Measurements from ENCODE around the gene EPHA7.

Gene EPHA7
- 0 to 0.22 reads per million in 2 donors for total RNA-seq

DNA sequence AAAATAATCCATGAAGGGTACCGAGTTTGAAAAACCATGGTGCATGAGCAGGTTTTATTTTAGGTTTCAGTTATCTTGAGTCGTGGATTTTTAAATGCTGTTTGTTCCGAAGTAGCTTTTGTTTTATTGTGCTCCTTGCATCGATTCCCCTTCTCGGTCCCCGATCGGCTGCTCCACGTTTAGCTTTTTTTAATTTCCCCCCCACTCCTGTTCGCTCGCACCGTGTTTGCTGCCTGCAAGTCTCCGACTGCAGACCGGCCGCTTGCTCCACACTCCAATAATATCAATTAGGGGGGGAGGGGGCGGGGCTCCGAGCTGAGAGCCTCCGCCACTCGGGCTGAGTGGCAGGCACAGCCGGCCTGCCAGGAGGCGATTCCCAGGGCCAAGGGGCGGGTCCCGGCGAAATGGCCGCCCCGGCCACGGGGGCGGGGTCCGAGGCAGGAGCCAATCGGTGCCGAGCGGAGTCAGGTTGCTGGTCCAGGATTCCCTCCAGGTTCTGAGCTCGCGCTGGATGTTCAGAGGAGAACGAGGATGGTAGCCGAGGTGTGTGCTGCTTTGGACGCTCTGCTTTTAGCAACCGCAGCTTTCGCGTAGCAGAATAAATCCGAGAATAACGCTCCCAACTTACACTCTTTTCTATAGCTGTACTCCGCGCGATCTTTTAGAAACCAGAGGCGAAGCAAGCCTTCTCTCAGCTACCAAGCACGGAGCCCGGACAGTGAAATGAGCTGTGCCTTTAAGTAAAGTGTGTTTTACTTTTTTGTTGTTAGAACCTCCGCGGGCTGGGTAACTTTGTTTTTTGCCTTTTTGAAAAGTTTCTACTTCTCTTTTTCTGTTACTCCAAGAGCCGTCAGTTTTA is at the start of gene EPHA7:
Gene EPHA7 (minus strand): TSS at position 256 of the 859 bp plus-strand sequence. CDS start 218 bp downstream, at position 38.
- no peak for DNase-seq

GRCh38 chr6:93468291-93468690 is 48.9 kb upstream of the EPHA7 start:
- DNase-seq: no peak

GRCh38 chr6:93454533-93454932 is 35.2 kb upstream of the EPHA7 start:
- no peak for DNase-seq

DNA sequence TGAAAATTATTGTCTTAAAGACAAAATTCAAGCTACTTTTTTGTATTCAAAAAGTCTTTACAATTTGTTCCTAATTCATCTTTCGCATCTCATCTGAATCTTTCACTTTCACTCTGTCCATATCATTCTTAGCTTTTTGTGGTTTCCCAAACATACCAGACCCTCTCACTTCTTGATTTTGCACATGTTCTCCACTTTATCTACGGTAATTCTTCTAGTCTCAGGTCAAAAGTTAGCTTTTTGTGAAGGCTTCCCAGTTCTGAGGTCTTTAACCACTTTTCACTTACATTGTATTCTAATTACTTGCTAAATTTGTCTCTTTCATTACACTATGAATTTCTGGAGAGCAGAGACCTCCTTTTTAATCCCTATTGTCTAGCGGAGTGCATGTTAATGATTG is 34.6 kb upstream of the EPHA7 start:
- no peak for DNase-seq

- no peak for DNase-seq
These were observed 28.5 kb upstream of the EPHA7 start for GRCh38 chr6:93447874-93448273.

GRCh38 chr6:93437491-93437890 is 18.1 kb upstream of the EPHA7 start:
- DNase-seq: no peak

- no peak for DNase-seq
These were observed 14.2 kb upstream of the EPHA7 start for GRCh38 chr6:93433592-93433991.

GRCh38 chr6:93424303-93425064 is 5.1 kb upstream of the EPHA7 start:
- no peak for DNase-seq

- DNase-seq: no peak
These were observed 4.2 kb upstream of the EPHA7 start for GRCh38 chr6:93423542-93423941.

GRCh38 chr6:93420163-93420795 is 920 bp upstream of the EPHA7 start:
- DNase-seq: no peak

DNA sequence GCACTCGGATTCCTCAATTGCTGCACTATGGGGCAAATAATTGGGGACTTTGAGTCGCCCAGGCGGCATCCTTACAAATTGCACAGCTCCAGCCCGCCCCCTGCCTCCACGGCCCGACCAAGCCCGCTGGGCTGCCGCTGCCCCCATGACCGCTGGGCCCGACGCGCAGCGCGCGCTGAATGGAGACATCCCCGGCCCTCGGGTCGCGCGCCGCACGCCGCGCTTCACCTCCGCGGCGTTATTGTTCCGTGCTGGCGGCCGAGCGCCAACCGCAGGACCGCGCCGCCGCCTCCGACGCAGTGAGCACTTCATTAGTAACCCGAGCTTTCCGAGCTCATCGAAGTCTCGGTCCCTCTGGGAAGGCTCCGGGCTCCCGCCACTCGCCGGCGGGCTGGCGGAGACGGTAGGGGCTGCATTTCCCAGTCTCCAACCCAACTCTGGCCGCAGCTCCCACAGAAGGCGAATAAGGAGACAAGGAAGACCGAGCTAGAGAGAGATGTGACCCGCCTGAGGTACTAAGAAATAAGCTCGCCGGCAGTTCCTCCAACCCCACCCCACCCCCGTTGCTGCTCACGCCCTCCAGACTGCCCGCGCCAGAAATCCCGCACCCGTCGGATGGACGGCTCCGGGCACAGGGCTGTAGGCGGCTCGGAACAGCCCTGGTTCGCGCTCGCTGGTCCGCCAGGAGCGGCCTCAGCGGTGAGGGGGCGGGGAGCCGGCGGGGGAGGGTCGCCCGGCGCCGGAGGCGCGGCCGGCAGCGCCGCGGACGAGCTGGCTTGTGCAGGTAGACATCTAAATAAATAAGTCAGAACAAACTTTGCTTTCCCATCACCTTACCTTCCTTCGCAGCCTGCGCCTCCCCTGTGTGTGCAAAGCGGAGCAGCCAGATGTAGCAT is 703 bp downstream of the EPHA7 start:
- no peak for DNase-seq

DNA sequence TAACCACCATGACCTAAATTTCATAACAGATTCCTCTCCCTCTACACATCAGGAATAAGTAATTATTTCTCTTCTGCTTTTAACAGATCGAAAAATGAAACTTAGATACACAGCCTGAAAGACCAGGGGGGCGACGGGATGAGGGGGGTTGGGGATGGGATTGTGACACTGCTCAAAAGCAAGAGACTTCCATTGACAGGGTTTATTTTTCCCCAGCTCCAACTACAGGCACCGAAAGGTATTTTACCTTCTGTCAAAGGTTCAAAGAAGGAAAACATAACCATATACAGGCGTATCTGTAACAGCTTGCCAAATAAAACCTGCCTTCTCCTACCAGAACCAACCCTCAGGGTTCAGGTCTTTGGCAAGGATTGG is 1.3 kb downstream of the EPHA7 start:
- no peak for DNase-seq

DNA sequence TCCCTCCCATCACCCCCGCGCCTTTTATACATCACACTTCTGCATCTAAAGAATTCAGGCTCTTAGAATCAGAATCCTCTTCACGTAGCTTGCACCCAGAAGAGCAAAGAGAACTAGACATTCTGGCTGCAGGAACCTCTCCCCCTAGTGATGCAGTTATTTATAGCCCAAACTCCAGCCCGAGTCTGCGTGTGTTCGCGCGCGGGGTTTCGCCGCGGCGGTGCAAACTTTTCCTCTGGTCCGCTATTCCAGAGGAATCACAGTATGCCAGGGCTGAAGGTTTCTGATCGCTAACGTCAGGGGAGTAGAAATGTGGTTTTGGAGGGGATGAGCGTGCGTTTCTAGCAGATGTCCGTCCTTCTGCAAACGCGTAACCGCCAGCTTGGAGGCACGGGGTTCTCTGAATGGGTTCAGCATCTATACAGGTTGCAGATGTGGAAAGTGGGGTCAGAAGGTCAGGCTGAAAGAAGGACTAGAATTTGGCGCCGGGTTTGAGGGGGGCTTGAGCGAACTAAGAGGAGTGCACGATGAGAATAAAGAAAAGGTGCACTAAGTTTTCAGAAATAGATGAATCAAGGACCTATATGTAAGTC is 1.8 kb downstream of the EPHA7 start:
- no peak for DNase-seq

DNA sequence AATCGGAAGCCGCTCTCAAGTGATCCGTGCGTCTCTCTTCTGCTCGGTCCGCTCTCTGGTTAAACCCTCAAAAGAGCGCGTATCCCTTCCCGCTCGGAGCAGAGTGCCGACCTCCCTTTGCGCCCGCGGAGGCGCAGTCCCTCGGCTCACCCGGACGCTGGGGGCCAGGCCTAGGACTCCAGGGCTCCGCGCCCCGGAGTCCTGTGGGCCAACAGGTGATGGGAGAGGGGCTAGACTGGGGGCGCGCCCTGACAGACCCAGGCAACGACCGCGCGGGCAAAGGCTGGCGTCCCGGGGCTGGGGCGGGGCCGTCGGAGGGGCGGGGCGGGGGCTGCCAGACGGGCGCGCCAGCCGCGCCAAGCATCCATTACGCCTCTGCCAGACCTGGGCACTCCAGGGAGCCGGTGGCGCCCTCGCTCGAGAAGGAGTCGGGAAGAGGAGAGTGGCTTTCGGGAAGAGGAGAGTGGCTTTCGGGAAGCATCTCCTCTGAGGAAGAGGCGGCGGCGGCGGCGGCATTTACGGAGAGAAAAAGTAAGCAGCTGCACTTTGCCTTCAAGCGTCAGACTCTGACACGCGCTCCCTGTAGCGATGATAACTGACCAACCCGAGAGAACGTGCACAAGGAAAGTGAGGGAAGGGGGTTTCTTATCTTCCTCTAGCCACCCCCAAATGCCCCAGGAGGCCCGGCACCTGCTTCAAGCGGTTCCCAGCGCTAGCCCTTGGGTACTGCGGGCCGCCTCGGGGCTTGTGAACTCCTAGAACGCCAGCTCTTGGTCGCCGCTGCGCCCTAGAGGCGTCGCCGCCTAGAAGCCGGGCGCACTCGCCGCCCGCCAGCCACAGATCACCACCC is 2.6 kb downstream of the EPHA7 start:
- DNase-seq: no peak

- no peak for DNase-seq
These were observed 6.2 kb downstream of the EPHA7 start for GRCh38 chr6:93413190-93413589.

DNA sequence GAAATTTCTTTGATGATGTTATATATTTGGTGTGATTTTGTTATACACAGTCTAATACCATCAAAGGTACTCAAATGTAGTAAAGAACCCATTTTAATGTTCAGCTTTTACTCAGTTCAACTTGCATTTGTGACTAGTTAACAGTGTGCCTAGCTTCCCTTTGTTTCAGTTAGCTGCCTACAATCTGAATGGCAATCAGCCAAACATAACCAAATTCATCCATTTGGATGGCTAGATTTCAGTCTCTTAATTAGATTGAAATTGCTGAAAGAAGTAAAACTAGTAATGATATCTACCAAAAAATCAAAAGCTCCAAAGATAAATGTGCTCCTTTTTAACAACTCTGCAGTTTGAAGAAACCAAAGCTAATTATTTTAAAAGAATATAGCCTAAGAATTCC is 6.9 kb downstream of the EPHA7 start:
- DNase-seq: no peak

DNA sequence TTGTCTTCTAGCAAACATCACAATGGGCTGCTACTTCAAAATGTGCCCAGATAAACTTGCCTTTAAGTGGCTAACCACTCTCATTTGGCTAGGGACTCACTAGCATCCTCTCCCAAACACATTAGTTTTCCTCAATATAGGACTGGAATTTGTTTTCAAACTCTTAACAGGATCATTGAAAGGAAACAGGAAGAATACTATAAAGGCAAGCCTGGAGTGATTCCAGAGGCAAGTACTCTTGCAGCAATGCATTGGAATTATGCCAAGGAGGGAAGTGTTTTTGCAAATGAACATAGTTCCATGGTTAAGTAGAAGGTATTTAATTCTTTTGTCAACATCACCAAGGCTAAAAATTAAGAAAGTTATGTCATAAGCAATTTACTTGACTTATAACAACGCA is 12.2 kb downstream of the EPHA7 start:
- no peak for DNase-seq

- DNase-seq: no peak
These were observed 16.0 kb downstream of the EPHA7 start for GRCh38 chr6:93403390-93403789.

DNA sequence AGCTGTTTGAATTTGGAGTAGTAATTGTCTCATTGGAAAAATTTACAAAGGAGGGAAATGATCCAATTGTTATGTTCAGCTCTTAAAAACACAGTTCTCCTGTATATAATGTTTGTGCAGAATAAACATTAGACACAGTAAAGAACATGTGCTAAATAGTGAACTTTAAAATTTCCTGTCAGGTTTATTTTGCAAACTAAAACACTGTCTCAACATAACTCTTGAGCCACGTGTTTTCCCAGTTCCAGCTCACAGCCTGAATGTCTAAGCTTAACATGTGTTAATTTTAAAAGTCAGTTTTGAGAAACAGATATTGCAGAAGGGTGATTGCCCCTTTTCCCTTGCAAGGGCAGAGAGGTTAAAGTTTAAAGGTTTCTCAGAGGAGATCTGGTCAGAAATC is 20.6 kb downstream of the EPHA7 start:
- DNase-seq: no peak

GRCh38 chr6:93394471-93394870 is 24.9 kb downstream of the EPHA7 start:
- no peak for DNase-seq

DNA sequence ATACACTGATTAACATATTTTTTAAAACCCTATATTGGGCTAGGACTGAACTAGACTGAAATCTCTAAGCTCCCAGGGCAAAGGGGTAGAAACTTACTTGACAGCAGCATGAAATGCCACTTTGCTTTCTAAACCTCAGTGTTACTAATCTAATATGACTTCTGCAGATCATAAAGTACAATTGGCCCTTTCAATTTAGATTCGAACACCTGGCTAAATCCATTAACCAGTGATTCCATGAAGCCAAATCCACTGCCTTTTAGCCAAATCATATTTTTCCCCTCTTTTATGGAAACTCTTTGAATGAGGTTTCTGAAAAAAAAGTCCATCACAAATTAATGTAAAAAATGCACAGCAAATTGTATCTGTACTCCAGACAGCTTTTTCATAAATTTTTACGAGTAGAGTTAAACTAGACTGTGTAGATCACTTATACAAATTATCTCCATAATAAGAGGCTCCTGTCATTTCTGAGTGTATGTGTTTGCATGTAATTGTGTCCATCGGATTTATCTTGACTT is 25.7 kb downstream of the EPHA7 start:
- no peak for DNase-seq

Data from activated gamma-delta T cell (primary cell).